H1 (cell line): ENCODE data around the gene EPN2. TPM values are rescaled to one million over a fixed set of nuclear protein-coding genes. Genes with fewer than 3 reads are reported as not detected.
A peak's percentile ranks its signal among the peaks of the same experiment; 100 is the strongest.

Experiments used
- CTCF ChIA-PET: fragments of 300-600 bp; sonication (Branson Sonifier 250); formaldehyde crosslinking; loops from one replicate; lab custom pipeline; 2021; ENCODE audit not compliant: partially characterized antibody; lab: Charles Lee
- POLR2A ChIA-PET: fragments of 300-600 bp; sonication (Branson Sonifier 250); formaldehyde crosslinking; loops from one replicate; lab custom pipeline; 2021; ENCODE audit warnings: inconsistent platforms; ENCODE audit not compliant: partially characterized antibody; lab: Charles Lee
- DNase-seq, 2 experiments: peaks; one replicate each; pipeline versions ENCODE4 v3.0.0 to v3.0.0-alpha.2; 2010 to 2022; ENCODE audit warnings: low spot score in 2 of 2, low read depth in 1 of 2, mixed read lengths in 1 of 2
- FAIRE-seq: peaks from 2 replicates; lab custom pipeline; 2011; peaks lifted over from hg19 to GRCh38; lab: Jason Lieb, UNC
- H2AFZ ChIP-seq: 2 replicates; pipeline ENCODE4 v1.8.1; 2012; ENCODE audit warnings: low read length, inconsistent platforms
- H2AK5ac ChIP-seq: 2 replicates; pipeline ENCODE4 v1.6.1; 2013; ENCODE audit warnings: low read depth, low read length
- H2BK120ac ChIP-seq: replicated peaks from 2 replicates; pipeline ENCODE3; 2013; ENCODE audit warnings: low read depth, low read length, inconsistent platforms
- H2BK12ac ChIP-seq: 2 replicates; pipeline ENCODE4 v1.6.1; 2013; ENCODE audit warnings: low read depth, low read length
- H2BK15ac ChIP-seq: 2 replicates; pipeline ENCODE4 v1.6.1; 2013; ENCODE audit warnings: low read length
- H2BK20ac ChIP-seq: 2 replicates; pipeline ENCODE4 v1.6.1; 2013; ENCODE audit warnings: low read length
- H2BK5ac ChIP-seq: 2 replicates; pipeline ENCODE4 v1.6.1; 2013; ENCODE audit warnings: low read depth, low read length
- H3K14ac ChIP-seq: 2 replicates; pipeline ENCODE4 v1.6.1; 2013; ENCODE audit warnings: inconsistent platforms; ENCODE audit not compliant: insufficient read length
- H3K18ac ChIP-seq: 2 replicates; pipeline ENCODE4 v1.6.1; 2013; ENCODE audit warnings: low read length; ENCODE audit errors: extremely low read depth
- H3K23ac ChIP-seq: 2 replicates; pipeline ENCODE4 v1.6.1; 2013; ENCODE audit warnings: inconsistent platforms; ENCODE audit not compliant: insufficient read length
- H3K23me2 ChIP-seq: 2 replicates; pipeline ENCODE4 v1.6.1; 2013; ENCODE audit warnings: low read depth, low read length
- H3K27ac ChIP-seq: 2 replicates; pipeline ENCODE4 v1.6.1; 2011; ENCODE audit warnings: low read depth, low read length, inconsistent platforms
- H3K27me3 ChIP-seq, 4 experiments: replicated peaks in 1 of 4; 1 replicate in 1 of 4; 2 replicates in 3 of 4; pipeline versions ENCODE4 v1.6.1 to v1.8.1; 2011 to 2013; ENCODE audit warnings: low read length in 3 of 4, mild to moderate bottlenecking in 3 of 4, inconsistent platforms in 2 of 4, mixed read lengths in 2 of 4, moderate library complexity in 1 of 4; ENCODE audit not compliant: control insufficient read depth in 3 of 4, insufficient read depth in 3 of 4; ENCODE audit errors: extremely low read depth in 1 of 4
- H3K36me3 ChIP-seq, 4 experiments: 2 replicates each; pipeline versions ENCODE4 v1.6.1 to v1.8.1; 2011 to 2013; ENCODE audit warnings: mild to moderate bottlenecking in 4 of 4, low read length in 3 of 4, moderate library complexity in 2 of 4, control low read depth in 1 of 4, inconsistent platforms in 1 of 4; ENCODE audit not compliant: insufficient read depth in 4 of 4, control insufficient read depth in 2 of 4
- H3K4ac ChIP-seq: replicated peaks from 2 replicates; pipeline ENCODE3; 2013; ENCODE audit warnings: low read length, low read depth, mixed read lengths, inconsistent platforms; ENCODE audit not compliant: insufficient read length
- H3K4me1 ChIP-seq, 4 experiments: replicated peaks in 1 of 4; 1 replicate in 1 of 4; 2 replicates in 3 of 4; pipeline versions ENCODE4 v1.6.1 to v1.8.1; 2011 to 2013; ENCODE audit warnings: low read length in 3 of 4, inconsistent platforms in 2 of 4, mixed read lengths in 1 of 4; ENCODE audit not compliant: insufficient read depth in 4 of 4, control insufficient read depth in 3 of 4
- H3K4me2 ChIP-seq, 2 experiments: 2 replicates each; pipeline versions ENCODE4 v1.6.1 to v1.8.1; 2011 to 2013; ENCODE audit warnings: low read depth in 2 of 2, low read length in 2 of 2, control low read depth in 1 of 2, inconsistent platforms in 1 of 2, mild to moderate bottlenecking in 1 of 2; ENCODE audit not compliant: insufficient read depth in 1 of 2
- H3K4me3 ChIP-seq, 4 experiments: fragments of 200-600, 300-600 bp in 1 of 4; sonication (generic), shearing (Covaris generic), sonication (Bioruptor Twin) in 1 of 4; 2 replicates each; pipeline versions ENCODE4 v1.5.1 to v1.8.1; 2011 to 2016; ENCODE audit warnings: low read length in 4 of 4, low read depth in 3 of 4, control low read depth in 2 of 4, inconsistent platforms in 2 of 4, mild to moderate bottlenecking in 2 of 4, mixed read lengths in 1 of 4, moderate library complexity in 1 of 4; ENCODE audit not compliant: insufficient read depth in 2 of 4; ENCODE audit errors: extremely low read depth in 1 of 4
- H3K56ac ChIP-seq: replicated peaks from 2 replicates; pipeline ENCODE3; 2013; ENCODE audit warnings: low read depth, mild to moderate bottlenecking, mixed read lengths, low read length, inconsistent platforms; ENCODE audit not compliant: insufficient read length
- H3K79me1 ChIP-seq: 2 replicates; pipeline ENCODE4 v1.6.1; 2013; ENCODE audit warnings: low read depth, low read length, control low read depth
- H3K79me2 ChIP-seq, 2 experiments: 2 replicates each; pipeline versions ENCODE4 v1.6.1 to v1.8.1; 2012 to 2013; ENCODE audit warnings: low read length in 2 of 2, mild to moderate bottlenecking in 2 of 2, inconsistent platforms in 1 of 2; ENCODE audit not compliant: insufficient read depth in 2 of 2, control insufficient read depth in 1 of 2
- H3K9ac ChIP-seq, 4 experiments: replicated peaks in 1 of 4; 1 replicate in 1 of 4; 2 replicates in 3 of 4; pipeline versions ENCODE4 v1.6.1 to v1.8.1; 2011 to 2013; ENCODE audit warnings: low read depth in 3 of 4, low read length in 3 of 4, control low read depth in 2 of 4, mild to moderate bottlenecking in 2 of 4, moderate library complexity in 2 of 4, inconsistent platforms in 1 of 4; ENCODE audit errors: extremely low read depth in 1 of 4
- H3K9me3 ChIP-seq, 2 experiments: 2 replicates each; pipeline versions ENCODE4 v1.6.1 to v1.8.1; 2012 to 2013; ENCODE audit warnings: mild to moderate bottlenecking in 2 of 2, moderate library complexity in 2 of 2, control low read depth in 1 of 2, inconsistent platforms in 1 of 2, low read depth in 1 of 2, low read length in 1 of 2, mixed read lengths in 1 of 2; ENCODE audit not compliant: insufficient read depth in 2 of 2
- H4K20me1 ChIP-seq, 2 experiments: replicated peaks in 1 of 2; 2 replicates each; pipeline versions ENCODE3 to v1.8.1; 2011 to 2013; ENCODE audit warnings: inconsistent platforms in 2 of 2, low read length in 2 of 2, mild to moderate bottlenecking in 1 of 2; ENCODE audit not compliant: insufficient read depth in 2 of 2, control insufficient read depth in 1 of 2
- H4K5ac ChIP-seq: 2 replicates; pipeline ENCODE4 v1.6.1; 2013; ENCODE audit warnings: low read length, low read depth, mixed read lengths, inconsistent platforms; ENCODE audit not compliant: insufficient read length
- H4K8ac ChIP-seq: 2 replicates; pipeline ENCODE4 v1.8.0; 2013; ENCODE audit warnings: mild to moderate bottlenecking, moderate library complexity, low read length, inconsistent platforms; ENCODE audit not compliant: insufficient read depth; ENCODE audit errors: extremely low read depth
- H4K91ac ChIP-seq: replicated peaks from 2 replicates; pipeline ENCODE3; 2013; ENCODE audit warnings: low read length, mixed read lengths, inconsistent platforms; ENCODE audit not compliant: insufficient read length
- CHD1 ChIP-seq: IDR thresholded peaks from 2 replicates; pipeline ENCODE4 v1.6.1; 2012; ENCODE audit warnings: low read depth, low read length, improper control_type of control experiment
- JUN ChIP-seq: IDR thresholded peaks from 2 replicates; pipeline ENCODE4 v1.6.1; 2011; ENCODE audit warnings: low read depth, mild to moderate bottlenecking, improper control_type of control experiment, low read length
- RBBP5 ChIP-seq: IDR thresholded peaks from 2 replicates; pipeline ENCODE4 v1.7.1; 2012; ENCODE audit warnings: low read depth, mild to moderate bottlenecking, inconsistent platforms, low read length, moderate library complexity, borderline replicate concordance
- TAF1 ChIP-seq: IDR thresholded peaks from 2 replicates; pipeline ENCODE4 v1.6.1; 2011; ENCODE audit warnings: mild to moderate bottlenecking, low read depth, low read length
- WGBS, 2 experiments: shearing (Covaris generic) in 1 of 2; methylation state at CpG; one replicate each; pipeline versions ENCODE4 v1.1.6 to v1.1.7; 2013 to 2015; ENCODE audit warnings: low lambda C conversion rate in 2 of 2, mixed read lengths in 2 of 2, inconsistent platforms in 1 of 2, low coverage in 1 of 2, missing lambda C conversion rate in 1 of 2; ENCODE audit not compliant: insufficient replicate concordance in 2 of 2, insufficient coverage in 1 of 2, insufficient read length in 1 of 2; ENCODE audit errors: extremely low coverage in 1 of 2, missing lambda C conversion rate in 1 of 2; 5-methylcytosine and 5-hydroxymethylcytosine counted together
- polyA plus RNA-seq, 7 experiments: library from polyadenylated mRNA; depleted of rRNA in 3 of 7; stranded (reverse) in 5 of 7; unstranded in 2 of 7; fragments of >200 nt in 5 of 7; fragments of 200-250 nt in 2 of 7; gene quantifications; 1 replicate in 5 of 7; 2 replicates in 1 of 7; 4 replicates in 1 of 7; pipeline versions ENCODE4 v1.2.1 to v1.2.3, GENCODE V29; 2011 to 2013; ENCODE audit warnings: missing spikeins in 2 of 7, mixed read lengths in 2 of 7
- total RNA-seq: library from RNA; stranded (reverse); fragmentation: NEBNext Ultra II Directional; extraction: Animal tissue kit (Norgen Biotek cat#: 25700); gene quantifications from 2 replicates; pipeline ENCODE4 v1.2.1, GENCODE V29; 2021
- TF ChIP-seq, protein P1 (sequence below), 3 experiments: IDR thresholded peaks; 1 replicate in 2 of 3; 2 replicates in 1 of 3; pipeline versions ENCODE4 v1.5.1 to v1.6.1; 2011; ENCODE audit warnings: low read length in 3 of 3, mild to moderate bottlenecking in 3 of 3, inconsistent platforms in 2 of 3, low read depth in 1 of 3, moderate library complexity in 1 of 3; ENCODE audit not compliant: insufficient read depth in 1 of 3; ENCODE audit errors: control extremely low read depth in 1 of 3

Gene EPN2
- total and polyA plus RNA-seq, 2 of the 8 experiments (the other 6 are each of a cell fraction or from before 2014, with no cell fraction given), result 28.7 to 55.8 TPM

DNA sequence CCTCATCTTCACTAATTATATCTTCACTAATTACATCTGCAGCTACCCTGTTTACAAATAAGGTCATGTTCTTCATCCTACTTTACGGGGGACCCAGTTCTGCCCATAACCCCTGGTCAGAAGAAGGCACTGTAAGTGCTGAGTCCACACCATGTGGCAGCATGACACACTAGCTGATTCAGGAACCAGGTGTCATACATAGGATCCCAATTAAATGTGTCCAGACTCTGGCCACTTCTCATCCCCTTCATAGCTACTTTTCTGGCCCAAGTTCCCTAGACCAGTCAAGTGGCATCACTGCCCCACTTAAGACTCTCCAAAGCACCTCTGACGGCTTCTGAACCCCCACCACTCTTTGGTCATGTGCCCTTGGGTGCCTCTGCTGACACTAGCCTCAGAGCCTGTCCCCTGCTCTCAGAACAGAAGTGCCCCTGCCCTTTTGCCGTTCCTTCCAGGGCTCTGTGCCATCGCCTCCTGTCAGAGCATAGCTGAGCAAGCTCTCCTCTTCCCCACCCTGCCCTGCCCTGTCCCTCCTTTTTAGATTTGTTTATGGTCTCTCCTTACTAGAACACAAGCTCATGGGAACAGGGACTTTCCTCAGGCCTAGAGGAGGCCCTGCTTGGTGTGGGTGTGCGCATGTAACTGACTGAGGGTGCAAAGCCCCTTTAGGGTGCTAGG, 64.2 kb downstream of the EPN2 start:
- Histone ChIP-seq H3K18ac (no peak overlapping the region), H2BK20ac (no peak overlapping the region), H2BK5ac (peak overlapping the region; percentile 35; the same call in 1 of the 2 replicates), H3K9me3 (no peaks in the 10 kb centered on the region), H3K27me3 (no peaks in the 10 kb centered on the region), H3K4me3 (no peak overlapping the region), H2AFZ (no peak overlapping the region), H3K4me2 (no peak overlapping the region), H2BK15ac (no peak overlapping the region), H3K23ac (no peak overlapping the region), H3K27ac (no peak overlapping the region), H2BK120ac (no peak overlapping the region), H2AK5ac (no peak overlapping the region), H3K79me1 (peaks cover 17% of the 10 kb centered on the region), H4K5ac (no peak overlapping the region), H3K79me2 (peaks cover 0 to 6% of the 10 kb centered on the region in 2 experiments; a peak in 2 of 4 replicates), H3K23me2 (no peaks in the 10 kb centered on the region), H2BK12ac (no peak overlapping the region), H4K8ac (peak overlapping the region; percentile 72; the same call in 1 of the 2 replicates), H3K36me3 (no peaks in the 10 kb centered on the region; a peak in 1 of 8 replicates), H3K9ac (no peak overlapping the region), H3K4ac (no peak overlapping the region), H3K14ac (no peak overlapping the region), H4K91ac (no peak overlapping the region), H3K4me1 (peaks cover 0 to 4% (median 0%) of the 10 kb centered on the region in 4 experiments; a peak in 3 of 7 replicates), H3K56ac (no peak overlapping the region), H4K20me1 (peaks cover 10 to 28% of the 10 kb centered on the region in 2 experiments)
- DNase-seq, result no peak
- POLR2A ChIA-PET, result interaction anchor here (0.8 to 1.3 kb wide), 2 partner anchors 9 to 37 kb away, joined by 3 to 4 read pairs; no protein-coding TSS in a partner anchor
- 91% methylated on average over 5 of the region's 5 CpGs; no CpG with 5 or more reads in 1 of the 2 experiments for WGBS, 2 experiments
- TF ChIP-seq, protein P1, sequence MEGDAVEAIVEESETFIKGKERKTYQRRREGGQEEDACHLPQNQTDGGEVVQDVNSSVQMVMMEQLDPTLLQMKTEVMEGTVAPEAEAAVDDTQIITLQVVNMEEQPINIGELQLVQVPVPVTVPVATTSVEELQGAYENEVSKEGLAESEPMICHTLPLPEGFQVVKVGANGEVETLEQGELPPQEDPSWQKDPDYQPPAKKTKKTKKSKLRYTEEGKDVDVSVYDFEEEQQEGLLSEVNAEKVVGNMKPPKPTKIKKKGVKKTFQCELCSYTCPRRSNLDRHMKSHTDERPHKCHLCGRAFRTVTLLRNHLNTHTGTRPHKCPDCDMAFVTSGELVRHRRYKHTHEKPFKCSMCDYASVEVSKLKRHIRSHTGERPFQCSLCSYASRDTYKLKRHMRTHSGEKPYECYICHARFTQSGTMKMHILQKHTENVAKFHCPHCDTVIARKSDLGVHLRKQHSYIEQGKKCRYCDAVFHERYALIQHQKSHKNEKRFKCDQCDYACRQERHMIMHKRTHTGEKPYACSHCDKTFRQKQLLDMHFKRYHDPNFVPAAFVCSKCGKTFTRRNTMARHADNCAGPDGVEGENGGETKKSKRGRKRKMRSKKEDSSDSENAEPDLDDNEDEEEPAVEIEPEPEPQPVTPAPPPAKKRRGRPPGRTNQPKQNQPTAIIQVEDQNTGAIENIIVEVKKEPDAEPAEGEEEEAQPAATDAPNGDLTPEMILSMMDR (IDR thresholded peaks at IDR 0.05; ENCODE audit: control extremely low read depth in 1 of 3, insufficient read depth in 1 of 3, low read depth in 1 of 3, low read length in 3 of 3), result no peak
- TF ChIP-seq RBBP5 (no peak), TAF1 (no peak), CHD1 (no peak), JUN (no peak)
- FAIRE-seq, result no peak
- CTCF ChIA-PET, result interaction anchor here (0.6 to 2.0 kb wide), 8 partner anchors 8 to 56 kb away, joined by 3 to 6 read pairs (median 4); no protein-coding TSS in a partner anchor
